Urinary bladder (tissue), 4 donors: ENCODE measurements around the gene KIF6. TPM values are rescaled to one million over a fixed set of nuclear protein-coding genes. Genes with fewer than 3 reads are reported as not detected.

Experiments
- DNase-seq: peaks from one replicate; pipeline ENCODE4 v3.0.0-alpha.2; 2015; ENCODE audit errors: extremely low spot score
- H3K27ac ChIP-seq: one replicate; pipeline ENCODE4 v1.5.1; 2013; ENCODE audit warnings: low read depth, mild to moderate bottlenecking, moderate library complexity
- H3K36me3 ChIP-seq: one replicate; pipeline ENCODE4 v1.6.1; 2013; ENCODE audit warnings: mild to moderate bottlenecking, moderate library complexity; ENCODE audit not compliant: insufficient read depth
- H3K4me1 ChIP-seq: one replicate; pipeline ENCODE4 v1.6.1; 2013; ENCODE audit warnings: mild to moderate bottlenecking, moderate library complexity; ENCODE audit not compliant: insufficient read depth
- H3K4me3 ChIP-seq: one replicate; pipeline ENCODE4 v1.5.1; 2013; ENCODE audit warnings: low read depth, low read length
- WGBS: extraction: QIAGEN DNeasy Blood & Tissue Kit; methylation state at CpG from one replicate; pipeline ENCODE4 v1.1.7; 2013; 5-methylcytosine and 5-hydroxymethylcytosine counted together
- polyA plus RNA-seq: library from polyadenylated mRNA; stranded (reverse); fragments of 200-250 nt; gene quantifications from one replicate; pipeline ENCODE4 v1.2.3, GENCODE V29; 2013
- total RNA-seq: library from RNA; depleted of rRNA; stranded (reverse); fragments of >200 nt; gene quantifications from one replicate; pipeline ENCODE4 v1.2.3, GENCODE V29; 2014
- donor health status: healthy with polysubstance abuse.
- donor health status: healthy.

The KIF6 gene
- total and polyA plus RNA-seq, 2 donors: 0.14 to 1.1 TPM

DNA sequence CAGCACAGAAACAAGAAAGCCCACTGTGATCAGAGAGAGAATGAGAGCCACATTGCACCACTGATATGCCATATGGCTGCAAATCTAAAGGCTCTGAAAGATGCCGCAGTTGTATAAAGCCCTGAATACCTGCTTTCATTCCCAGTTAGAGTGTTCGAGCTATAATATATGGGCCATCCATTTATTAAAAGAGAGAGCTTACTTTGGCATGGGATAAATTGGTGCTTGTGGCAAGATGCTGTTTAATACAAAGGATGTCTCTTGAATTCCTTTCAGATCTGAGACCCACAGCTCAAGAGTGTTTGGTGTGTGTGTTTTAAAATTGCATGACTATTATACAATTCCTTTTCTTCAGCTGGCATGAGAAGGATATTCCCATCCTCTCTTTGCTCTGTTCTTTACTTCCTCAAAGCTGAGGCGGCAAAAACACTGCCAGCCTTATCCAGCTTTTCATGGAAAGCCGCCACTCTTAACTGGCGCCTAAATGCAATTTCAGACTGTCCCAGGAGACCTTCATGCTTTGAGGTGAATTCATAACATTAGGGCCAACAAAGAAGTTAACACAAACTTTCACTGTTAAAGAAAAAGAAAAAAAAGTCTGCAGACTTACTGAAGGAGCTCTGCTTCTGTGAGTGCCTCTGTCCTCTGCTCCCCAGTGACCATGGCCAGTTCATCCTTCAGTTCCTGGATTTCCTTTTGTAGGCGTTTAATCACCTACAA lies 147.6 kb downstream of the KIF6 start:
- DNase-seq: no peak
- 92% methylated on average over 6 of the region's 6 CpGs for WGBS
- no peaks in the 10 kb centered on the region for H3K36me3 ChIP-seq
- no peak overlapping the region for H3K4me3 ChIP-seq
- H3K27ac ChIP-seq: no peak overlapping the region
- no peaks in the 10 kb centered on the region for H3K4me1 ChIP-seq

DNA sequence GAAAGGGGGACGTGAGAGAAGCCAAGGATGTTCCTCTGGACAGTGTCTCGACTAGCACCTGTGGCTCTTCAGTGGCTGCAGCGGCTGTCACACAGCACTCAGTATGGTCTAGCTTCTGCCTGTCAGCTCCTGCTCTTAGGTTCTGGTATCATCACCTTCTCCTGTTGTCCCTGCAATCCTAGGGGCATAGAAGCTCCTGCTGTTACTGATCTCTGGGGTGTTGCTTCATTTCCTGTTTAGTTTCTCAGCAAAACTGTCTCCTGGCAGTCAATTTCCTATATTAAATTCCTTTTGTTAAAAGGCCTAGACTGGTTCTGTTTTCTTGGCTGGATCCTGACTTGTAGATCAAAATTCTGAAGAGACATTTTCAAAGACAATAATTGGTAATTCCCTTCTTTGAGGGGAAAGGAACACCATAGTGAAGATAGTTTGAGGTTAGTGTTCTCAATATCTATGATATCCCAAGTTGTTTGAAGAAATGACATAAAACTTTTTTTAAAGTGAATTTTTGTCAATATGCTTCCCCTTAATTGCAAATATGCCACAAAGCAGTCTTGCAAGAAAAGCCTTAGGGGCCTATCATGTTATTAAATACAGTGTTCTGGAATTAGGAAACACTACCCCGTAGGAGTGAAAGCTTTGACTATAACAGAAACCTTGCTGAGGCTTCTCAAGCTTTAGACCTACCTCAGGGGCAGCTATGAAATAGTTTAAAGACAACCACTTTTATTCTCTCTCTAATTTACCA lies 148.5 kb downstream of the KIF6 start:
- DNase-seq: no peak
- no peaks in the 10 kb centered on the region for H3K4me1 ChIP-seq
- no peak overlapping the region for H3K27ac ChIP-seq
- 85% methylated on average over 4 of the region's 4 CpGs for WGBS
- H3K4me3 ChIP-seq: no peak overlapping the region
- H3K36me3 ChIP-seq: no peaks in the 10 kb centered on the region

DNA sequence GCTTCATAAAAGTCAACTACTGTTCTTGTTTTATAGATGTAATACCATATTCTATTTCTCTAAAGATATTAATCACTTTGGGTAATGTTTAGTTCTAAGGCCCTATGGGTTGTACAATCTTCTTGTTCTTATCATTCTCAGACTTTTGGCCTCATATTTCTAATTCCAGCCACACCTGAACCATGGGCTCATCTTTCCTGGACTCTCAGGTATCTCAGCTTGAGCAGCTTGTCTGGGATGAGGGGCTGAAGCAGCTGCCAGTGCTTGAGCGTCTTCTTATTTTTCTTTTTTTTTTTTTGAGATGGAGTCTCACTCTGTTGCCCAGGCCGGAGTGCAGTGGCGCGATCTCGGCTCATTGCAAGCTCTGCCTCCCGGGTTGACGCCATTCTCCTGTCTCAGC lies 150.2 kb downstream of the KIF6 start:
- no peak for DNase-seq
- H3K4me1 ChIP-seq: no peaks in the 10 kb centered on the region
- H3K36me3 ChIP-seq: no peaks in the 10 kb centered on the region
- WGBS: 90% methylated on average over 7 of the region's 7 CpGs
- no peak overlapping the region for H3K27ac ChIP-seq
- no peak overlapping the region for H3K4me3 ChIP-seq

DNA sequence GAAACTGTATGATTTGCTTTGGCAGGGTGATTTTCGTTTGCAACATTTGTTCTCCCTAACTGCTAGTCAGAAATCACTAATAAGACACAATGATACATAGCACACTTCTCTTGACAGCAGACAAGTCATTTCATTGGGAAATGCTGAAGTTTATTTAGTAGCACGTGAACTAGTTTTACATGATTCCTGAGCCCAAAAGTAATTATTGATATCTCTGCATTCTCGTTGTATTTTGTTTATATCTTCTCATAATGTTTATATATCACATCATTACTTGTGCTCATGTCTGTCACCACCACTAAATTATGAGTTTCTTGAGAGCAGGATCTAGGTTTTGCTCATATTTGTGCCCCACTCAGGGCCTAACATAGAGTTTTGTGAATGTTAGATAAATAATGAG lies 151.7 kb downstream of the KIF6 start:
- Histone ChIP-seq H3K27ac (no peak overlapping the region), H3K36me3 (no peaks in the 10 kb centered on the region), H3K4me1 (no peaks in the 10 kb centered on the region), H3K4me3 (no peak overlapping the region)
- 36% methylated on average over 3 of the region's 3 CpGs for WGBS
- DNase-seq: no peak

DNA sequence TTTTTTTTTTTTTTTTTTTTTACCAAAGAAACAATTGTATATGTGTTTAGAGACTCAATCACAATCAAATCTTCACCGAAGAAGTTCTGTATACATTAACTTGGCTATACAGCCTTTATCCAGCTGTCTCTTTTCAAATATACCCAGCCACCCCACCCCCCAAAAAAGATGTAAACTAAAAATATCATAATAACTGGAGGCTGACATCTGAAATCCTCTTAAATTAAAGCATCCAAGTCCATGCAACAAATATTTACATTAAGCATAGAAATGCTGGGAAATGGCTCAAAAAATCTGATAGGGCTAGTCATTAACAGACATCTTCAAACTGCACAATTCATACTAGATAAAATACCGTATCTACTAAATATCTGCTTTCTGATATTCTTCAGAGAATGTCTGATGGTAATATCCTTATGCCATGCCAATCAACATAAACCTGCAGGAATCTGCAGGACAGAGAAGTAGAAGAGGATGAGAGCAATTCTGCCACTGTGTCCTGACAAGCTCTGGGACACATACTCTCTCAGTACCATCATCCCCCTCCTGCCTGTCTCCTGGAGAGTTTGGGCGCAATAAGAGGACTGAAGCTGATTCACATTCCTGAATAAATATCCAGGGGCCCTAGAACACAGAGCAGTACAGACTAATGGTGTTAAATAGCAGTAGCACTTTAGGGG lies 152.4 kb downstream of the KIF6 start:
- no peaks in the 10 kb centered on the region for H3K4me1 ChIP-seq
- no peak overlapping the region for H3K4me3 ChIP-seq
- DNase-seq: no peak
- no peaks in the 10 kb centered on the region for H3K36me3 ChIP-seq
- WGBS: 58% methylated on average over 3 of the region's 3 CpGs
- H3K27ac ChIP-seq: no peak overlapping the region

DNA sequence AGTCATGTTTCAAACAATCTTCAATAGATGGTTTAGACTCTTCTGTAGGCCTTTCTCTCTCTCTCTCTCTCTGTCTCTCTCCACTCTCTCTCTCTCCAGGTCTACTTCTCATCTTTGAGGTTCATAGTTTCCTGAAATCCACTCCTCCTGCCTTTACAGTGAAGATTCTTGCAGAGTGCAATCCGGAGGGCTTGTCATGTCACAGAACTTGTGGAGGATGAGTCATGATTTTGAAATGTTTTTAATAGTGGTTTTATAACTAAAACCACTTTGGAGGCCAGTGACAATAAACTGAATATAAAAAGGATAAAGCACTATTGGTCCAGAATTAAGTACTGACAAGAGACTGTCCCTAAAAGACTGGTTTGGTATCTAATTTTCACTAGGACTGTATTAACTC lies 156.3 kb downstream of the KIF6 start:
- 21% methylated on average over 1 of the region's 1 CpG for WGBS
- no peaks in the 10 kb centered on the region for H3K4me1 ChIP-seq
- no peak for DNase-seq
- no peak overlapping the region for H3K27ac ChIP-seq
- H3K36me3 ChIP-seq: no peaks in the 10 kb centered on the region
- no peak overlapping the region for H3K4me3 ChIP-seq

DNA sequence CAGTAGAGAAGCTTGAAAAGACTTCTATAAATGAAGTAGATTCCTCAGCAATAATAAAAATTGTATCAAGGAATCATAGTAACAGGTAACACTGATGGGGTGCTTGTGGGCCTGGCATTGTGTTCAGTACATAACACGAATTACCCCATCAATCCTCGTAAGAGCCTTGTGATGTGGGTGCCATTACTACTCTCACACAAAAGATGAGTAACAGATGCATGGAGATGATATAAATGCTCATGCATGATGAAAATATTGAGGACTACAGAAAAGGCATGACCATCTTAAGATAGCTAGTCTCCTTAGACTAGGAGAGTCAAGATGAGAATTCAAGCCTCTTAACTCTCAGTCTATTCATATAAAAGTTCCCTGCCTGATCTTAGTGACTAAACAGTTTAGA lies 158.1 kb downstream of the KIF6 start:
- H3K4me3 ChIP-seq: no peak overlapping the region
- H3K4me1 ChIP-seq: no peaks in the 10 kb centered on the region
- no peaks in the 10 kb centered on the region for H3K36me3 ChIP-seq
- WGBS: 95% methylated on average over 2 of the region's 2 CpGs
- H3K27ac ChIP-seq: no peak overlapping the region
- no peak for DNase-seq

DNA sequence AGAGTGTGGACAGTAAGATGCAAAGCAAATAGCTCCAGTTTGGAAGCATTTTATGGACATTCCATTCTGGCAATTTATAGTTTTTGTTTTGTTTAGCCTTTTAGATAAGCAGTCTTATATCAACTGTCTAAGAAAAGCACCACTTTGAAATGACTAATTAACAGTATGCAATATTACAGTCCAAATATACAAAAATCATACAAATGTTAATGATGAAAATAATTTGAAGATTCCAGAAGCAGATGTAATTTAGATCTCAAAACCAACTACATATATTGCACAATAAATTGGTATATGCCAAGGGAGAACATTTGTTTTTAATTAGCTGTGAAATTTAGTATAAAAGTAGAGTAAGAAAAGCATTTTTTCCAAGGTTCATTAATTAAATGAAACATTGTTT lies 158.8 kb downstream of the KIF6 start:
- H3K27ac ChIP-seq: no peak overlapping the region
- H3K4me1 ChIP-seq: no peaks in the 10 kb centered on the region
- DNase-seq: no peak
- no peaks in the 10 kb centered on the region for H3K36me3 ChIP-seq
- H3K4me3 ChIP-seq: no peak overlapping the region

DNA sequence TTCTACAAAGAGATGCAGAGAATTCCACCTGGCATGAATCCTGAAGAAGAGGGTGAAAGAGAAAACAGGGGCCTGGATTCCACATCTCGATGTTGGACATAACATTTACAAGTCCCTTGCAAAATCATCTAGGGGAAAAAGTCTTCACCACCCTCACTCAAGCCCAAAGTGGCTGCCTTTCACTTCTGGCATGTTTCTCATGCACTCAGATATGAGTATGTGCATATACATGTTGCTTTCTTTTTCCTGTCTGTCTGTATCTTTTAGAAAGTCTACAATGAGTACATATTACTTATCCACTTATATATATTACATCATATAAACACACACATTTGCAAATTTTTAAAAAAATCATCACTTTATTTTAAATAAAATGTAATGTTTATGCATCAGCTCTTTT lies 159.3 kb downstream of the KIF6 start:
- Histone ChIP-seq H3K4me3 (no peak overlapping the region), H3K27ac (no peak overlapping the region), H3K36me3 (no peaks in the 10 kb centered on the region), H3K4me1 (no peaks in the 10 kb centered on the region)
- 33% methylated on average over 1 of the region's 1 CpG for WGBS
- no peak for DNase-seq

DNA sequence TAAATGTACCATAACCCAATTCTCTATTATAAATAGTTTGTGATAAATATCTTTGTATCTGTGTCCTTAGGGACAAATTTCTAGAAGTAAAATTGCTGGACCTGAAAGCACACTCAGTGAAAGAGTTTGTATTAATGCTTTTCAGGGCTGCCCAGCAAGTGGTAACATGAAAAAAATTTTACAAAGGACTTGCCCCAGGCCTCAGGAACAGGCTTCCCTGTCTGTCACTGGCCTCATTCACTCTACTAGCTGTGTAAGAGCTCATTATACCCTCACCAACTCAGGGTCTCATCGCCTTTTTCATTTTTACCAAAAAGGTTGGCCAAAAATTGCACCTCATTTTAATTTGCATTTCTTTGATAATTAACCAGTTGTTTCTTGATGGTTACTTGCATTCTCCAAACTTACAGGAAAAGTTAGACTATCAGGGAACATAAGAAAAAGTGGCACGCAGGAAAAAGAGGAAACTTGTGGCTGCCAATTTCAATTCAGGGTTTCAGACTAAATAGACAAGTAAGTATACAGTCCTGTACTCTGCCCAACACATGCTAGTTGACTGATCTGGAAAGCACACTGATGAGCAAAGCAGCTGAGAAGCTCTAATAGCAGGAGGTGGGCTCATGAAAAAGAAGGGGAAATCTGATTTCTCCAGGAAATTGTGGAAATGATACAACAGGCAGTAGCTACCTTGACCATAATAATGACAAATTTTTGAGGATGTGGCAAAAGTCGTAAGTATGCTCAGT lies 161.5 kb downstream of the KIF6 start:
- Histone ChIP-seq H3K27ac (no peak overlapping the region), H3K4me3 (no peak overlapping the region), H3K4me1 (no peaks in the 10 kb centered on the region), H3K36me3 (no peaks in the 10 kb centered on the region)
- WGBS: 87% methylated on average over 3 of the region's 3 CpGs
- no peak for DNase-seq

DNA sequence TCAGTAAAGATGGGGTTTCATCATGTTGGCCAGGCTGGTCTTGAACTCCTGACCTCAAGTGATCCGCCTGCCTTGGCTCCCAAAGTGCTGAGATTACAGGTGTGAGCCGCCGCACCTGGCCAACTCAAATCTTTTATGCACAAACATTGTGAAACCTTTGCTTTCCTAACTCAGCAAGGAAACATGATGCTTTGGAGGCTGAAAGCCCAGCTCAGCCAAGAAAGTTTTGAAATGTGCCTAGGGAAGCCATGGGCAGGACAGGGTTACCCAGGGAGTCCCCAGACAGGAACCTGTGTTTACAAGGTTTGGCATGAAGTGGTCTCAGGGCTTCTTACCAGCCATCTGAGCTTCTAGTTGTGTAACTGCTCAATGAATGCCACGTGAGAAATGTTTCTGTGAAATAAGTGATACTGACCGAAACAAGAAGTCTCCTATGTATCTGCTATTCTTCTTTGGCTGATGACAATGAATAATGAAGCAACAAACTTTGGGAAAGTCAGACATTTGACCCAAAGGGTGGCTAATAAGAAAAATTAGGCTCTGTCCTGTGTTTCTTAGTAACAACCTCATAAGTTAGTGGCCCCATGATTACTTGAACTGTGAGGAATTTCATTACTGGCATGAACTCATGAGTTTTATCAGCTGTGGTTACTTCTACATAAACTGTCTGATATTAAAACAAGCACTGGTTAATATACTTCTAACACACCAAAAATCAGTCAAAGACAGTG lies 163.5 kb downstream of the KIF6 start:
- Histone ChIP-seq H3K36me3 (no peaks in the 10 kb centered on the region), H3K4me1 (no peaks in the 10 kb centered on the region), H3K4me3 (no peak overlapping the region), H3K27ac (no peak overlapping the region)
- DNase-seq: no peak
- WGBS: 74% methylated on average over 5 of the region's 5 CpGs

DNA sequence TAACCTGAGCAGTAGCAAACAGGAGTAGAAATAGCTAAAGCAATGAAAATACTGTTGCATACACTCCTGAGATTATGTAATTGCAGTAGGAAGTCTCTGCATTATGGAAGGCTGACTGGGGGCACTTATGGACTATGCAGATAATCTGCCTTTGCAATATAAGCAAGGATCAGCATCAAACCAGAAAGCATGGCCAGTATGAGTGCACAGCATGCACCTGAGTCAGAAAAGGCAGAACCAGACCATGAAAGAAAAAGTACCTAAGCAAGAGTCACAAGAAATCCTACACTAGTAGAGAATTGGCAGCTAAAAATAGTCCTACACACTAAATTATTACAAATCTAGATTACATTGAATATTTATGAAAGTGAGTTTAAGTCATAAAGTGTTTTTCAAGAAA lies 164.3 kb downstream of the KIF6 start:
- DNase-seq: no peak
- H3K36me3 ChIP-seq: no peaks in the 10 kb centered on the region
- no peak overlapping the region for H3K27ac ChIP-seq
- no peak overlapping the region for H3K4me3 ChIP-seq
- H3K4me1 ChIP-seq: no peaks in the 10 kb centered on the region

DNA sequence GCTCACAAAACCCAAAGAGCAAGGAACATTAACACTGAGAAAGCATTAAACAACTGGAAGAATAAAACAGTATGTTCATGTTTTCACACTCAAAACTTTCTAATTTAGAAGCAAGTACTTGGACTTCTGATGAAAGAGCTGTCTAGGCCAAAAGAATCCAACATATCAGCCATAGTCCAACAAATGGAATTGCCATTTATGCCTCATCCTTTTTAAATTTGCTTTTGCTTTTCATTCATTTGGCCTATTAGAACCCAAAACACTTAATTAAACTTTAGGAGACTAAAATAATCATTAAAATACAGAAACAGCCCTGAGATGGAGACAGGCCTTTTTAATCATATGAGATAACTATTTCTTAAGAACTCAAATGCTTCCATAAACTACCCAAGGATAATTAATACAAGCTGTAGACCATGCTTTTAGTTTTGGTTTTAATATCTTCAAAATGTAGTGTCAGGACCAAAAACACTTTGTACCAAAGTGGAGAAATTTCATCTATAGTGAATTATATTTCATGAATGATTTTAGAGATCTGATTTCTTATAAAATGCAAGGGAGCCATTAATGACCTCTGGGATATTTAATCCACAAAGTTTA lies 166.5 kb downstream of the KIF6 start:
- no peaks in the 10 kb centered on the region for H3K36me3 ChIP-seq
- H3K4me3 ChIP-seq: no peak overlapping the region
- H3K27ac ChIP-seq: no peak overlapping the region

More for the DNA sequence above, 166.5 kb downstream of the KIF6 start:
- no peak for DNase-seq
- no peaks in the 10 kb centered on the region for H3K4me1 ChIP-seq
